Activated CD4-positive, alpha-beta T cell treated with anti-CD3 and anti-CD28 coated beads, Interleukin-2, amount 50 U/mL, for 24 hours (primary cell): ENCODE measurements around the gene PIN4.
"Not testable (repeated sequence)": the region's sequence is repeated elsewhere in the genome, so short reads cannot be mapped to it uniquely, and the experiment has no call there.

Source experiments
- DNase-seq, 2 donors: peaks; one replicate each; pipeline ENCODE4 v3.0.0-alpha.2; 2020; ENCODE audit warnings: low read depth in 1 of 2, low spot score in 1 of 2

PIN4 gene

DNA sequence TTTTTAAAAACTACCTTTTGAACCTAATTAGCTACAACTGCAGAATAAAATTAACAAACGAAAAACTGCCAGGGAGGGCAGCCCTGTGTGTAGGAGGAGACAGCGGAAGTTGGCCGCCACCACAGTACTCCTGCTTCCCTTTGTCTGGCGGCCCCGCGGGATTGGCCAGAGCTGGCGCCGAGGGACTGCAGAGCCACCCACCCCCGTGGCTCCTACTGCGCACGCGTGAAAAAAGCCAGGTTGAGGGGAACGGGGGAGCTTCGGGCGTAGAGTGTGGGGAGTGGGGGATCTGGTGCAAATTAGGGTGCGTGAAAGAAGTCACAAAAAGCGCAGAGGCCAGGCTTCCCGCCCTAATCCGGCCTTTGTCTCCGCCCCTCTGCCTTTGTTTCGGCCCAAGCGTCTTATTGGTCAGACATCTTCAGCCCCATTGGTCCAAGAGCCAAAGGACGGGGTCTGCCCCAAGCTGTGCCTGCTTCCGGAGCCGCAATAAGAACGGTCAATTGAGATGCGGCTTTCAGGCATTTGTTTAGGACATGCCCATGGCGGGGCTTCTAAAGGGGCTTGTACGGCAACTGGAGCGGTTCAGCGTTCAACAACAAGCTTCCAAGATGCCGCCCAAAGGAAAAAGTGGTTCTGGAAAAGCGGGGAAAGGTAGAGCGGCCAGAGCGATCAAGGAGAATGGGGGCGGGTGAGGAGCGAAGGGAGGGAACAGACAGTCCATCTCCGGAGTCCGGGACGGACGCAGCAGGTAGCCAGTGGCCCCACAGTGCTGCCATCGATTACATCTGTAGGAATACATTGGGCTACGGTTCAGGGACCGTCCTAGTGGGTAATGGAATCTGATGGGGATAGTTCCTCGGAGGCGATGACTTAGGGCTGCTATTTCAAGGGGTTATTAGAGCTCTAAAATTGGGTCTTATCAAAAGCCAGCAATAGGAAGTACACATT lies at the start of gene PIN4:
Gene PIN4, plus strand, starts transcription at position 580 of the 948 bp plus-strand sequence. Its CDS starts 29 bp downstream, at position 609.
- peak; percentile 46 to 79 for DNase-seq

DNA sequence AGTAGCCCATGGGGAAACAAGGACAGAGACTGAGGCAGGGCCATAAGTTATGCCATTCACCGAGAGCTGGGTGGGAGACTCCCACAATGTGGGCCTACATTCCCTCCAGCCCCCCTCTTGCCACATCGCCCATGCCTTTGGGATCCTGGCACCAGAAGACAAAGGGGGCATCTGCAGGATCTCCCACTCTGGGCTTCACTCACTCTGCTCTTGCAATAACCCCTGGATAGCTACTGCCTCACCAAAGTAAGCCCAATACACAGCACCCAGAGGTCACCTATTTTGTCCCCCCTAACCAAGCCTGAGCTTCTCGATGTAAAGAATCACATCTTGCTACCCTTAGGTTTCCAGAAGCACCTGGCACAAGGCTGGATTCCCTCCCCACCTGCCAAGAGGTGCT lies 49.1 kb upstream of the PIN4 start:
- DNase-seq: no peak

DNA sequence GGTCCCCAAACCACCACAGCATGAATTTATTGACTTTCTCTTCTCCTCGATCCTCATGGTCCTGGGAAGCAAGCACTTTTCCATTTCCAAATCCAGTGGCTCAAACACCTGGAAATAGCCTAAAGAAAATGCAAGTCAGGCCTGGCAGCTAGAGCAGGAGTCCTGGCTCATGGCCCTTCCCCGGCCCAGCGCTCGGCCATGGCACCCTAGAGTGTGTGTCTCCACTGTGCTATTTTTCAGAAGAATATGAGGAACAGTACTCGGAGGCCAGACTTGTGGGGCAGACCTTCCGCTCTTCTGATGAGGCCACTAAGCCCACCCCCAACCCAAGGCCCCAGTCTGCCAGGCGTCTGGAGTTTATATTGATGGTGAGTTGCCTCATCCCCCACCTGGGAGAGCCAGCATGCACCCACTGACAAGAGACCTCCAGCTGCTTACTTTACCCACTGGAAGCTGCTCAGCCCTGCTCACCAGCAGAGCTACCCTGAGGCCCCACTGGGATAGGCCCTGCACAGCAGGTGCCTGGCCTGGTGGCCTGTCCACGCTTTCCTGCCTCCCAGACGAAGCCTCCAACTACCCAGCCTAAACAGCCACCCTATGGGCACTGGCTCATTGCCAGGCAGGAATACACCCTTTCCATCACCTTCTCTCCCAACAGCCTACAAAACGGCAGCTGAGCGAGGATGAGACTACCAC lies 47.6 kb upstream of the PIN4 start:
- DNase-seq: no peak

DNA sequence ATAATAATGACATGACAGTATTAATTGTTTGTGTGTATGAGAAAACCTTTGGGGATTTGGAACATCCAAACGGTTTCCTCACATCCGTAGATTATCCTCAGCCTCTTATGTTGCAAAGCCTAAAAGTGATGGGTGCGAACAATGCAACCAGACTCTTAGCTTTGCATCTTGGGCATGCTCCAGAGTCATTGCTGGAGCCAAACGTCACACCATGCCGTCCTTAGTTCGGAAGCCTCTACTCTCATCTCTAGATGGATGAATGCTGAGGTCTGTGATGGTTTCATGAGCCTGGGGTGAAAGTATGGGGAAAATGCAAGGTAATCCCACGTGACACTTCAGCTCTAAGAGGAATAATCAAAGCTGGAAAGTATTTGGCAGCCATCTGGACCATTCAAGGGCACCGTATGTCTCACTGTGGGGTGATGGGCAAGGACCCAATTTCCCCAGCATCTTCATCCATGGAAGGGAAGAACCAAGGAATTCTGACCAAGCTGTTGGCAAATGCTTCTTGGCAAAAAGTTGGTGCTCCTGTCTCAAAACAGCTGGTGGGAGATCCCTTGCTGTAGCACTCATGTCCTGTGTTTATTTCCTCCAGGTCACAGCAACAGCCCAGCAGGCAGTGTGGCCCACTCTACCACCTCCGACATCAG lies 43.6 kb upstream of the PIN4 start:
- no peak for DNase-seq

DNA sequence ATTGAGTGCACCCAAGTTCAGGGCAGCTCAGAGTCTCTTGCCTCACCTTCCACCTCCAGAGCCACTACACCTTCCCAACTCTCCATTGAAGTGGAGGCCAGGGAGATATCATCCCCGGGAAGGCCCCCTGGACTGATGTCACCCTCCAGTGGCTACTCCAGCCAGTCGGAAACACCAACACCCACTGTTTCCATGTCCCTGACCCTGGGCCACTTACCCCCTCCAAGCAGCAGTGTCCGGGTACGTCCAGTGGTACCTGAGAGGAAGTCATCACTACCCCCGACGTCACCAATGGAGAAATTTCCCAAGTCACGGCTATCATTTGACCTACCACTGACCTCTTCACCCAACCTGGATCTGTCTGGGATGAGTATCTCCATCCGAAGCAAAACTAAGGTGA lies 42.0 kb upstream of the PIN4 start:
- DNase-seq: no peak

DNA sequence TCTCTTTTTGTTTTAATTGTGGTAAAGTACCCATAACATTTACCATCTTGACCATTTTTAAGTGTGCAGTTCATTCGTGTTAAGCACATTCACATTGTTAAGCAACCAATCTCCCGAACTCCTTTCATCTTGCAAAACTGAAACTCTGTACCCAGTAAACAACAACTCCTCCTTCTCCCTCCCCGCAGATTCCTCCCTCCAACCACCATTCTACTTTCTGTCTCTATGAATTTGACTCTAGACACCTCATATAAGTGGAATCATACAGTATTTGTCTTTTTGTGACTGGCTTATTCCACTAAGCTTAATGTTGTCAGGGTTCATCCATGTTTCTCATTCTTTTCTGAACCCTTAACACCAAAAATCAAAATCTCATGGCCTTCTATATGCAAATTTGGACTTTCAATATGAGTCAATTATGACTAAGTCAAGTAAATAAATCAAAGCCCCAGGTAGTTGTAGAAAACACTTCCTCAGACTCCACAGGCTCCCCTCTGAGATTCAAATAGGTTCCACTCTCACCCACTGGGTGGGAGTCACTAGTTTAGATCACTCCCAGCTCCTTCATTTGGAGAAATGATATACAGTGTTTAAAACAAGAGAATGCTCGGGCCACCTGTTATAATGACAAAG lies 40.1 kb upstream of the PIN4 start:
- DNase-seq: no peak

DNA sequence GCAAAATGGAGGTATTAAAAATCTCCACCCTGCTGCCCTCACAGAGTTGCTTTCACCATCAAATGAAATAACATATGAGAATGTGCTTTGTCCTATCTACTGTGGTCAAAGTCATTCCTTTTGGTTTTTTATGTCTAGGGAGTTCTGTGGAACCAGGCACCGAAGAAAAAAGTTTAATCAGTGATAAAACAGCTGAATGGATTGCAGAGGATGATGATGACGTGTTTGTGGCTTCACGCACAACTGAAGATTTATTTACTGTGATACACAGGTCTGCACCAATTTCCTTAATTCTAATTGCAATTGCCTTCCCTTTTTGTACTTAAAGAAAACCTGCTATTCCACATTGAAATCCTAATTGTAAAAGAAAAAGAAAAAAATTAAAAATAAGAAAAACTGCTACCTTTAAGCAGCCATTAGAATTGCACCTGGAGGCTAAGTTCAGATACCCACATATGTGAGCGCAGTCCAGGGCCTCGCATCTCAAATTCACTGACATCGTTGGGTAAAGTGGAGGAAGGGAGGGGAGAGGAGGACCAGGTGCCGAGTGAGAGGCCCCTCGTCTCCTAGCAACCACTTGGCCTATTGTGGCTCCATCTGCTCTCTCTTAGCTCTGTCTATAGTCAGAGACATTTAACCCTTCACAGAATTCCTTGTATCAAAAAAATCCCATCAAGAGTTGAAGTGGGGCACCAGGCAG lies 39.3 kb upstream of the PIN4 start:
- DNase-seq: no peak

DNA sequence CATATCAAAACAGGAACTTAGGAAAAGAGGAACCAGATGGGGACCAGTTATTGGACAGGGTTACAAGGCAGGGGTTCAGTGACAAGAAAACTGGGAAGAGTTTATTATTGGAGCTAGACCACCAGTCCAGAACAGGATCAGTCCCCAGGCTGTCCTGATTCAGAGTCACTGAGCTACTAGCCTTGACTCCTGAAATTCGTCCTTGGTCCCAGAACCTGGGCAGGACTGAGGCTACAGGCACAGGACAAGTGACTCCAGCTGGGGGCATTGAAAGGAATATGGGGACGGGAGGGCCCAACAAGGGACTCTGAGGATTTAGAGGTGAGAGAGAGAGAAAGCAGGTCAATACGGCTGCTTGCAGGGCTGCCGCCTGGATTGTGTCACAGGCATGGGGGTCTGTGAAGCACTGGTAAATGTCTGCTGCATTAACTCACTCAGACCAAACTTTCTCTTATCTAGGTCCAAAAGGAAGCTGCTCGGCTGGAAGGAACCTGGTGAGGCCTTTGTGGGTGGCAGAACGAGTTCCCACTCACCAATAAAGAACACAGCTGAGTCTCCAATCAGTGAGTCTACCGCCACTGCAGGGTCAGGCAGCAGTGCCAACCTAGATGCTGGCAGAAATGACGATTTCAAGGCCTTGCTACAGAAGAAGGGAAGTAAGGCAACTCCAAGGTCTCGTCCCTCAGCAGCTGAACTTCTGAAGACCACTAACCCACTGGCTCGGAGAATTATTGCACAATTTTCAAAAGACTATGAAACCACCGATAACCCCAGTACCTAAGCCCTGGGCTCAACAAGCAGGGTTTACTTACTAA lies 38.6 kb upstream of the PIN4 start:
- DNase-seq: no peak

DNA sequence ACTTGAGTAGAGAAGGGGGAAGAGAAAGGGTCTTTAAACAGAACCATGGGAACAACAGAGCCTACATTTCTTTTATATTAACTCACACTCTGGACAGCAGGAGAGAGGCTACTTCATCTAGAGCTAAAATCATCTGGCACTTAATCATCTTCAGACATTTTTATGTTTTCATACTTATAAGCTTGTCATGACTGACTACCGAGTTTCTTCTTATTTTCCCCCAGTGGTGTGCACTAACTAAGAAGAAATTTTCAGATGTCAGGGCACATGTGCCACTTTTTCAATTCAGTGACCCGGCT lies 38.0 kb upstream of the PIN4 start:
- no peak for DNase-seq

DNA sequence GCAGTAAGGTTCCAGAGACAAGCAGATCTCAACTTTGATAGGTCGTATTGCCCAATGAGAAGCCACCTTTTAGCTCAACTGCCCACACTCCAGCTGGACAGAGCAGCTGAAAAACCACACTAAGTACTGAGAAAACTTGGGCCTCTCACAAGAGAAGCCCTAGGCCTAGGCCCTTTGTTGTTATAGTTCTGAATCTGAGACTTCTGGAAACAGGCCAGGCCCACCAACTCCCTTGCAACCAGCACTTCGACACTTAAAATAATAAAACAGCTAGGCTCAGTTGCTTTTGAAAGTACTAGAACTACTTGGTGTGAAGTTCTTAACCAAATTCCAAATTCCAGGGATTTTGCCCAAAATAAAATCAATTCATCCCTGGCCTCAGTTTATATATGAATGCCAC lies 36.4 kb upstream of the PIN4 start:
- DNase-seq: no peak

DNA sequence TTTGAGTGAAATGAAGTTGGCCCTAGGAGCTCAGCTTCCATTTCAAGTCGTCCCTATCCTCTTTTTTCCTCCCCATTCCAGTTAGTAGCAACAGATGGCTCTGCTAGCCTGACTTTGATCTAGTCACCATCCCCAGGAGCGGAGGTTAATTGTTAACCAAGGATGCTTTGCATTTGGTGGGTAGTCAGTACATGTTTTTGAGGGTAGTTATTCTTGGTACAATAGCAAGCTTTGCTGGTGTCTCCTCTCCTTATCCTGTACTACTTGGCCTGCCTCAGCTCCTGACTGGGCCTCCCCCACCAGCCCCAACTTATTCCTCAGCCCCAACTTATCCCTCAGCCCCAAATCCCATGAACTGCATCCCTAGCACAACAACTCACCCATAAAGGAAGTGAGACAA lies 35.0 kb upstream of the PIN4 start:
- no peak for DNase-seq

DNA sequence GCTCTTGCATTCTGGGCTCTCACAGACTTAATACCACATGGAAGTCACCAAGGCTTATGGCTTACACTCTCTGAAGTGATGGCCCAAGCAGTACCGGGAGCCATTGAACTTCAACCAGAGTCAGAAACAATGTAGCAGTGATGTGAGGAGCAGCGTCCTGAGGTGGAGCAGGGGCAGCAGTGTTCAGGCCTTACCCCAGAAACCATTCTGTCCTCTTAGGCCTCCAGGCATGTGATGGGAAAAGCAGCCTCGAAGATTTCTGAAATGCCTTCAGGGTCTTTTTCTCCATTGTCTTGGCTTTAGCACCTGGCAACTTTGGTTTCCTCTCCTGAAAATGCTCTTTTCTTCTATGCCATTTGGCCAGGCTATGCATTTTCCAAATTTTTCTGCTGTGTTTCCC lies 22.8 kb upstream of the PIN4 start:
- DNase-seq: no peak

DNA sequence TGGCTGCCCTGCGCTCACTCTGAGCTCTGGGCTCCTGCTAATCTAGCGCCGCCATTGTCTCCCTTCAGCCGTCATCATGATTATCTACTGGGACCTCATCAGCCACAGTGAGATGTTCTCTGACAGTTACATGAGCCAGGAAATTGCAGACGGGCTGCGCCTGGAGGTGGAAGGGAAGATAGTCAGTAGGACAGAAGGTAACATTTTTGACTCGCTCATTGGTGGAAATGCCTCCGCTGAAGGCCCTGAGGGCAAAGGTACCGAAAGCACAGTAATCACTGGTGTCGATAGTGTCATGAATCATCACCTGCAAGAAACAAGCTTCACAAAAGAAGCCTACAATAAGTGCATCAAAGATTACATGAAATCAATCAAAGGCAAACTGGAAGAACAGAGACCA lies 21.8 kb upstream of the PIN4 start:
- no peak for DNase-seq

DNA sequence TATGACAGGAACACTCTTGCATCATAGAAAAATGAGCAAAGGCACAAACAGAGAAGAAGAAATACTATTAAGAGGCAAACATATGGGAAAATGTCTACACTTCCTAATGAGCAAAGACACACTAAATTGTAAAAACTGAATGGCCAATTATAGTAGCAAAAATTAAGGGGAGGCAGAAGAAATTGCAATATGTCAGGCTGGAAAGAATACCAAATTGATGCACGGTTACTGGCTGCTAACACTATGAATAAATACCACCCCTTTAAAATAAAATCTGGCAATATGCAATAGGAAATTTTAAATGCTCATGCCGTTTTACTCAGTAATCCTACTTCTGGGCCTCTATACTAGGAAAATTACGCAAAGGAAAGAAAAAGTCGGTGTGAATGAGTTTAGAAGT lies 16.0 kb upstream of the PIN4 start:
- DNase-seq: no peak

DNA sequence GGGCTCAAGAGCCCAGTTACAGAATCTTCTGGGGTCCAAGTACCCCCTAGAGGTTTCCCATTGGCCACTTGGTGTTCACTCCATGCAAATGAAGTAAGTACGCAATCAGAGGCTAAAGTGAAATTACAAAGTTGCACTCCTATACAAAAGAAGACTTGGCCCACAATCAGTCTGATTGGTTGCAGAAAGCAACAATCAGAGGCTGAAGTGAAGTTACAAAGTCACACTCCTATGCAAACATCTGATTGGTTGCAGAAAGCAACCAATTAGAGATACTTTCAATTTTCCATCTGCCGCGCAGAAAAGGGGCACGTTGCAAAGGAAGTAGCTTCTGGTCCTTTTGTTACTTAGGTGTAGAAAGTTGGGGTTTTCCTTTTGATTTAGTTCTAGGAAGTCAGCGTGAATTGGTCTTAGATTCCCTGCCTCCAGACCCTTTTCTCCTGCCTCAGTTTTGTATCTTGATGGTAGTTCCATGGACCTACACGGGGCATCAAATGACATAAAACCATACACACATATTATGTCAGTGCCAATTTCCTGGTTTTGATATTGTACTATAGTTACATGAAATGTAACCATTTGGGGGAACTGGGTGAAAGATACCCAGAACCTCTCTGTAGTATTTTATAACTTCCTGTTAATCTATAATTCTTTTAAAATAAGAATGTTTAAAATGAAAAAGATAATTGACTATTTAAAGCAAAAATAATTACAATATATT lies 12.4 kb upstream of the PIN4 start:
- peak in 1 of 2 donors; percentile 2 for DNase-seq

DNA sequence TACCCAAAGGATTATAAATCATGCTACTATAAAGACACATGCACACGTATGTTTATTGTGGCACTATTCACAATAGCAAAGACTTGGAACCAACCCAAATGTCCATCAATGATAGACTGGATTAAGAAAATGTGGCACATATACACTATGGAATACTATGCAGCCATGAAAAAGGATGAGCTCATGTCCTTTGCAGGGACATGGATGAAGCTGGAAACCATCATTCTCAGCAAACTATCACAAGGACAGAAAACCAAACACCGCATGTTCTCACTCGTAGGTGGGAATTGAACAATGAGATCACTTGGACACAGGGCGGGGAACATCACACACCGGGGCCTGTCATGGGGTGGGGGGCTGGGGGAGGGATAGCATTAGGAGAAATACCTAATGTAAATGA lies 5.3 kb upstream of the PIN4 start:
- DNase-seq: not testable (repeated sequence)

DNA sequence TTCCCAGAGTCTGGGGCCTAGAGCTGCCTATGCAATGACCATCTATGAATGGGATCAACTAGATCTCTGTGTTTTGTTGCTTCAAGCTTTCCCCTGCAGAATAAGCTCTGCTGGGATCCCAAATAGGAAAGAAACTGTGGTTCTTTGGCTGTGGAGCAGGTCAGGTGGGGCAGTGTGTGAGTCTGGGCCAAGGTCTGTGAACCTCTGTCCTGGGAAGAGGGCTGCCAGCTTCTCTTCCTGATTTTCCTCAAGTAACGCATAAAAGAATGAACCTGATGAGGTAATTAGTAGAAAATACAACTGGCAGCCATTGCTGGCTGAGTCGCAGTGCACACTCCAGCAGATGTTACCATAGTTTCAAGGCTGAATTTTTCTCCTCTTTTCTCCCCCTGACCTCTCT lies 4.6 kb upstream of the PIN4 start:
- DNase-seq: no peak

DNA sequence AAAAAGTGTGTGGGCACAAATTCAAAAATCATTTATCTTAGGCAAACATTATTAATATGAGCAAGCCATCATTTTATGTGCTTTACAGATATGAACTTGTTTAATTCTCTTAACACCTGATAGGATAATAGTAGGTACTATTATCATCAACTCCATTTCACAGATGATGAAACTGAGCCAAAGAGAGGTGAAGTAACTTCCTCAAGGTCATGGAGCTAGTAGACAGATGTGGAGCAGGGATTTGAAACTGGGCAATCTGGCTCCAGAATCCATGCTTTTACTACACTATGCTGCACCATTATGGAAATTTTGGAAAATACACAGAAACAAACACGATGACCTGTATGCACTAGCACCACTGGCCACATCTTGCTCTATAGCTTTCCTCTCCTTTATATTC lies 1.0 kb upstream of the PIN4 start:
- DNase-seq: no peak

DNA sequence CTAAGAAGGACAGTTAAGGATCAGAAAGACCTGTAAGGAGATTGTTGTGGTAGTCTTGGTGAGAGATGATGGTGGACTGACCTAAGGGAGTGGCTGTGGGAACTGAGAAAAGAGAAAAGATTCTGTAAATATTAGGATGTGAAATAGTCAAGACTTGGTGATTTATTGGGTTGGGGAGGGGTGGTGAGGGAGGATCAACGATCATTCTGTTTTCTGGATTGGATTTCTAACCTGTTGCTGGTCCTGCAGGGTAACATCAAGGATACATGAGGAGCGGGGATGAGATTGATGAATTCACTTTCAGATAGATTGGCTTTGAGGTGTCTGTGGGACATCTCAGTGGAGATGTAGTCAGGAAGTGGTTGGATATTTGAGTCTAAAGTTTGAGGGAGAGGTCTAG lies 1.4 kb downstream of the PIN4 start:
- no peak for DNase-seq
